HL-60 (cell line): ENCODE results near the gene CORO1C.

Source experiments
- CTCF ChIP-seq: IDR thresholded peaks from one replicate; pipeline ENCODE4 v1.5.1; 2011; ENCODE audit warnings: low read length, control low read depth, inconsistent platforms; ENCODE audit not compliant: insufficient read depth
- GABPA ChIP-seq: IDR thresholded peaks from 2 replicates; pipeline ENCODE4 v1.6.1; 2012; ENCODE audit warnings: low read depth
- POLR2AphosphoS5 ChIP-seq: IDR thresholded peaks from 2 replicates; pipeline ENCODE4 v1.6.1; 2012; ENCODE audit warnings: low read depth
- REST ChIP-seq: IDR thresholded peaks from 2 replicates; pipeline ENCODE4 v1.6.1; 2012; ENCODE audit warnings: low read depth; ENCODE audit not compliant: insufficient replicate concordance

- no peak for TF ChIP-seq CTCF
- TF ChIP-seq POLR2AphosphoS5, result no peak
- TF ChIP-seq GABPA, result no peak
- no peak for TF ChIP-seq REST
These were observed 121.6 kb downstream of the CORO1C start for GRCh38 chr12:108609537-108610335.
